Sciatic nerve (tissue), 1 donor: Measurements from ENCODE around the gene GOLPH3L. TPM values are rescaled to one million over a fixed set of nuclear protein-coding genes. Genes with fewer than 3 reads are reported as not detected.

Experiments
- total RNA-seq: library from RNA; stranded (reverse); fragmentation: NEBNext Ultra II Directional; extraction: Animal tissue kit (Norgen Biotek cat#: 25700); gene quantifications from one replicate; pipeline ENCODE4 v1.2.1, GENCODE V29; 2021
- donor health status: DM: no; HTN: no; CAD: no.

Gene GOLPH3L
- total RNA-seq, 1 donor from 2014 or later: 27.6 TPM

Other genes with a start within 250 kb of the GOLPH3L start
- gene TARS2, start 209.7 kb downstream of the GOLPH3L start, total RNA-seq: 22.4 TPM
- 19.7 TPM for gene ECM1, start 189.0 kb downstream of the GOLPH3L start, total RNA-seq
- gene FALEC, start 181.4 kb downstream of the GOLPH3L start, total RNA-seq: not detected
- gene ADAMTSL4, start 147.7 kb downstream of the GOLPH3L start, total RNA-seq: 70.2 TPM
- 214 TPM for gene MCL1, start 117.5 kb downstream of the GOLPH3L start, total RNA-seq
- 144 TPM for gene ENSA, start 67.5 kb downstream of the GOLPH3L start, total RNA-seq
- 3.8 TPM for gene HORMAD1, start 23.7 kb upstream of the GOLPH3L start, total RNA-seq
- 80.9 TPM for gene CTSS, start 68.6 kb upstream of the GOLPH3L start, total RNA-seq
- 101 TPM for gene CTSK, start 111.1 kb upstream of the GOLPH3L start, total RNA-seq
- gene ARNT, start 179.4 kb upstream of the GOLPH3L start, total RNA-seq: 68.1 TPM
- not detected for gene CTXND2, start 190.0 kb upstream of the GOLPH3L start, total RNA-seq
- gene SETDB1, start 229.2 kb upstream of the GOLPH3L start, total RNA-seq: 52.0 TPM